Activated CD8-positive, alpha-beta T cell treated with anti-CD3 and anti-CD28 coated beads for 36 hours (primary cell): Measurements from ENCODE around the gene DMBX1. TPM values are rescaled to one million over a fixed set of nuclear protein-coding genes. Genes with fewer than 3 reads are reported as not detected.

ENCODE experiments used
- ATAC-seq: fragments of 200-7000 bp; cut with Tn5 transposase; one replicate; pipeline ENCODE4 v1.10.0; 2021; ENCODE audit warnings: mild to moderate bottlenecking, moderate library complexity
- CTCF ChIA-PET: fragments of 350-600 bp; sonication (Branson Sonifier 250); formaldehyde crosslinking; loops from one replicate; lab custom pipeline; 2021; ENCODE audit warnings: antibody characterized with exemption; lab: Charles Lee
- POLR2A ChIA-PET: fragments of 350-600 bp; sonication (Branson Sonifier 250); formaldehyde crosslinking; loops from one replicate; lab custom pipeline; 2021; ENCODE audit warnings: antibody characterized with exemption; lab: Charles Lee
- DNase-seq: peaks from one replicate; pipeline ENCODE4 v3.0.0-alpha.2; 2020
- H3K27ac Mint-ChIP-seq: one replicate; pipeline ENCODE4 v1.8.0; 2021; ENCODE audit warnings: mild to moderate bottlenecking, mixed read lengths
- H3K27me3 Mint-ChIP-seq: one replicate; pipeline ENCODE4 v1.8.0; 2021; ENCODE audit warnings: mixed read lengths
- H3K36me3 Mint-ChIP-seq: one replicate; pipeline ENCODE4 v1.8.0; 2021; ENCODE audit warnings: low read depth, mixed read lengths
- H3K4me1 Mint-ChIP-seq: one replicate; pipeline ENCODE4 v1.8.0; 2021; ENCODE audit warnings: low read depth, mixed read lengths
- H3K4me3 Mint-ChIP-seq: one replicate; pipeline ENCODE4 v1.8.0; 2021; ENCODE audit warnings: mild to moderate bottlenecking, moderate library complexity, mixed read lengths
- H3K9me3 Mint-ChIP-seq: one replicate; pipeline ENCODE4 v1.8.0; 2021; ENCODE audit warnings: mixed read lengths
- intact Hi-C: fragments of 100-400 bp; cut with micrococcal nuclease; formaldehyde crosslinking; loops from one replicate; pipeline ENCODE4 v1.10.0; 2022
- total RNA-seq, 2 experiments: library from RNA; stranded (reverse); gene quantifications; one replicate each; pipeline ENCODE4 v1.2.3, GENCODE V29; 2021
- TF ChIP-seq, protein P1 (sequence below): fragments of 200-600 bp; IDR thresholded peaks from one replicate; pipeline ENCODE4 v1.8.0; 2022; ENCODE audit warnings: antibody characterized with exemption, mild to moderate bottlenecking

The DMBX1 gene
- total RNA-seq, 2 experiments from 2014 or later = 0.09 TPM; not detected in 1

GRCh38 chr1:46538147-46538546 is 48.5 kb downstream of the DMBX1 start:
- intact Hi-C loops = loop anchor here (5.0 kb wide), 1 partner anchor 179 kb away; the partner anchor contains the start of gene EFCAB14
- TF ChIP-seq, protein P1, sequence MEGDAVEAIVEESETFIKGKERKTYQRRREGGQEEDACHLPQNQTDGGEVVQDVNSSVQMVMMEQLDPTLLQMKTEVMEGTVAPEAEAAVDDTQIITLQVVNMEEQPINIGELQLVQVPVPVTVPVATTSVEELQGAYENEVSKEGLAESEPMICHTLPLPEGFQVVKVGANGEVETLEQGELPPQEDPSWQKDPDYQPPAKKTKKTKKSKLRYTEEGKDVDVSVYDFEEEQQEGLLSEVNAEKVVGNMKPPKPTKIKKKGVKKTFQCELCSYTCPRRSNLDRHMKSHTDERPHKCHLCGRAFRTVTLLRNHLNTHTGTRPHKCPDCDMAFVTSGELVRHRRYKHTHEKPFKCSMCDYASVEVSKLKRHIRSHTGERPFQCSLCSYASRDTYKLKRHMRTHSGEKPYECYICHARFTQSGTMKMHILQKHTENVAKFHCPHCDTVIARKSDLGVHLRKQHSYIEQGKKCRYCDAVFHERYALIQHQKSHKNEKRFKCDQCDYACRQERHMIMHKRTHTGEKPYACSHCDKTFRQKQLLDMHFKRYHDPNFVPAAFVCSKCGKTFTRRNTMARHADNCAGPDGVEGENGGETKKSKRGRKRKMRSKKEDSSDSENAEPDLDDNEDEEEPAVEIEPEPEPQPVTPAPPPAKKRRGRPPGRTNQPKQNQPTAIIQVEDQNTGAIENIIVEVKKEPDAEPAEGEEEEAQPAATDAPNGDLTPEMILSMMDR = no peak
- no peak overlapping the region for H3K27ac Mint-ChIP-seq
- no peak for DNase-seq
- H3K4me1 Mint-ChIP-seq = peaks cover 3% of the 10 kb centered on the region
- ChIA-PET POLR2A (interaction anchor here (1.8 kb wide), 1 partner anchor 58 kb away, joined by 3 read pairs; no protein-coding TSS in a partner anchor), CTCF (interaction anchor here (1.2 to 3.0 kb wide), 5 partner anchors 9 to 187 kb away, joined by 3 to 14 read pairs (median 4); no protein-coding TSS in a partner anchor)
- ATAC-seq = no peak
- H3K9me3 Mint-ChIP-seq = no peaks in the 10 kb centered on the region
- H3K36me3 Mint-ChIP-seq = no peaks in the 10 kb centered on the region
- peaks cover 18% of the 10 kb centered on the region for H3K27me3 Mint-ChIP-seq
- no peak overlapping the region for H3K4me3 Mint-ChIP-seq

Other genes starting within 250 kb of the DMBX1 start
- gene RAD54L, start 242.1 kb upstream of the DMBX1 start, total RNA-seq = 10 to 100 TPM; 64.6 to 65.1 TPM
- gene LRRC41, start 186.2 kb upstream of the DMBX1 start, total RNA-seq = 10 to 100 TPM; 32.1 to 32.2 TPM
- gene UQCRH, start 186.1 kb upstream of the DMBX1 start, total RNA-seq = 100 to 1,000 TPM; 391 to 396 TPM
- 10 to 100 TPM; 28.5 to 29.3 TPM for gene NSUN4, start 149.0 kb upstream of the DMBX1 start, total RNA-seq
- gene FAAH, start 95.5 kb upstream of the DMBX1 start, total RNA-seq = 1 to 10 TPM; 3.0 to 4.7 TPM
- not detected for gene KNCN, start 61.8 kb downstream of the DMBX1 start, total RNA-seq
- 10 to 100 TPM; 31.1 to 35.5 TPM for gene MKNK1, start 114.4 kb downstream of the DMBX1 start, total RNA-seq
- 1 to 10 TPM; 6.3 to 8.7 TPM for gene MOB3C, start 127.0 kb downstream of the DMBX1 start, total RNA-seq
- 10 to 100 TPM; 40.3 to 41.8 TPM for gene ATPAF1, start 178.5 kb downstream of the DMBX1 start, total RNA-seq
- gene TEX38, start 182.0 kb downstream of the DMBX1 start, total RNA-seq = not detected
- 10 to 100 TPM; 39.6 to 41.6 TPM for gene EFCAB14, start 229.3 kb downstream of the DMBX1 start, total RNA-seq